ENCODE data around the gene NOTCH3. TPM values are rescaled to one million over a fixed set of nuclear protein-coding genes. Genes with fewer than 3 reads are reported as not detected.

The NOTCH3 gene
- total and polyA plus RNA-seq, 2 of the 8 experiments (the other 6 are each of a cell fraction or from before 2014, with no cell fraction given), result 37.5 to 107 TPM

DNA sequence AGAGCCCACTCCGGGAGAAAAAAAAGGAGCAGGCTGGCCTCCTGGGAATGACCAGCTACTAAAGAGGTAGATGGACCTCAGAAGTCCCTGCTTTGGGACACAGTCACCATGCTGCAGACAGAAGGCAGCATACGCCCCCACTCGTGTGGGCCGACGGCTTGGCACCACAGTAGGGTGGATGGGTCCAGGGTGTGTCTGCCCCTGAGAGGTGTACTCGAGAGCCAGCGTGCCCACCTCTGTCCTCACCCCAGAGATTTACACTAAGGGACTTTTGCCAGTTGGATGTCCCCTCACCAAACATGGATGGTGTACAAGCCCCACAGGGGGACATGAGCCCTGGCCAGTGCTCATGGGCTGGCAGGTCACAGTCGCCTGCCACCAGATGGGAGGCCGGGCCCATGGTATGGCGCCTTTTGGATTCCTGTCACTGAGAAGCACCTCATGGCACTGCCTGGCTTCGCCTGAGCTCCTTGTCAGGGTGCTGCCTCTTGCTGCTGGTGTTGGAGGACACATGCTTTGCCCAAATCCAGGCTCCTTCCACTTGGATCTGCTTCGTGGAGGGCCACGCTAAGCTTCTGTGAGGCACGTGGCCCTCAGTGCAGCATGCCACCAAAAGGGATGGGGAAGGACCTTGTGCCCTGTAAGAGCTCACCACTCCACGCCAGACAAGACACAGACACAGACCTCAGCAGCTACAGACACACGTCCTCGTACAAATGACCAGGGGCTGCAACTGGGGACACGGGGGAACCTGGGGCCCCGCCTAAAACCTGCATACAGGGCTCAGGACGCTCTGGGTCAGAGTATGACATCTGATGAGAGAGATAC, 44.8 kb upstream of the NOTCH3 start:
- H2BK5ac ChIP-seq (ENCODE audit: low read depth, low read length), result no peak overlapping the region
- H3K23ac ChIP-seq (ENCODE audit: insufficient read length), result no peak overlapping the region
- H3K9ac ChIP-seq (replicated peaks in 1 of 4; ENCODE audit: extremely low read depth in 1 of 4, low read depth in 3 of 4, low read length in 3 of 4), result no peak overlapping the region; a peak in 1 of 7 replicates
- peaks cover 0 to under 1% (median 0%) of the 10 kb centered on the region in 4 experiments; a peak in 2 of 7 replicates for H3K4me1 ChIP-seq (replicated peaks in 1 of 4; ENCODE audit: control insufficient read depth in 3 of 4, insufficient read depth in 4 of 4, low read length in 3 of 4)
- H3K79me1 ChIP-seq (ENCODE audit: low read depth, low read length), result peaks cover 20% of the 10 kb centered on the region
- CTCF ChIA-PET (ENCODE audit: partially characterized antibody), result interaction anchor here (1.2 to 1.4 kb wide), 3 partner anchors 11 to 68 kb away, joined by 3 to 4 read pairs (median 4); partner anchors contain the start of gene EPHX3
- no peaks in the 10 kb centered on the region for H3K9me3 ChIP-seq (ENCODE audit: insufficient read depth in 2 of 2, low read depth in 1 of 2, low read length in 1 of 2)
- no peak overlapping the region for H3K4me2 ChIP-seq (ENCODE audit: insufficient read depth in 1 of 2, low read depth in 2 of 2, low read length in 2 of 2)
- H3K18ac ChIP-seq (ENCODE audit: extremely low read depth, low read length), result no peak overlapping the region
- peaks cover 0 to 5% of the 10 kb centered on the region in 2 experiments; a peak in 2 of 4 replicates for H3K79me2 ChIP-seq (ENCODE audit: control insufficient read depth in 1 of 2, insufficient read depth in 2 of 2, low read length in 2 of 2)
- peaks cover 15 to 50% (median 30%) of the 10 kb centered on the region in 4 experiments for H3K36me3 ChIP-seq (ENCODE audit: control insufficient read depth in 2 of 4, insufficient read depth in 4 of 4, low read length in 3 of 4)
- H2AK5ac ChIP-seq (ENCODE audit: low read depth, low read length), result no peak overlapping the region
- H2AFZ ChIP-seq (ENCODE audit: low read length), result no peak overlapping the region
- H2BK15ac ChIP-seq (ENCODE audit: low read length), result no peak overlapping the region
- H3K23me2 ChIP-seq (ENCODE audit: low read depth, low read length), result no peaks in the 10 kb centered on the region
- no peak overlapping the region for H3K56ac ChIP-seq (replicated peaks; ENCODE audit: insufficient read length, low read depth, low read length)
- H3K14ac ChIP-seq (ENCODE audit: insufficient read length), result no peak overlapping the region
- H3K27ac ChIP-seq (ENCODE audit: low read depth, low read length), result no peak overlapping the region; the same call in 1 of the 2 replicates
- no peak for DNase-seq (ENCODE audit: low read depth in 1 of 2, low spot score in 2 of 2)
- H2BK12ac ChIP-seq (ENCODE audit: low read depth, low read length), result no peak overlapping the region
- H3K4me3 ChIP-seq (ENCODE audit: extremely low read depth in 1 of 4, insufficient read depth in 2 of 4, low read depth in 3 of 4, low read length in 4 of 4), result no peak overlapping the region
- POLR2A ChIA-PET (ENCODE audit: partially characterized antibody), result interaction anchor here (1.2 kb wide), 2 partner anchors 13 to 79 kb away, joined by 3 read pairs; no protein-coding TSS in a partner anchor
- no peak overlapping the region for H2BK120ac ChIP-seq (replicated peaks; ENCODE audit: low read depth, low read length)
- H3K27me3 ChIP-seq (replicated peaks in 1 of 4; ENCODE audit: control insufficient read depth in 3 of 4, extremely low read depth in 1 of 4, insufficient read depth in 3 of 4, low read length in 3 of 4), result no peaks in the 10 kb centered on the region
- H4K8ac ChIP-seq (ENCODE audit: extremely low read depth, insufficient read depth, low read length), result no peak overlapping the region; the same call in none of the 2 replicates
- peaks cover 23 to 25% of the 10 kb centered on the region in 2 experiments for H4K20me1 ChIP-seq (replicated peaks in 1 of 2; ENCODE audit: control insufficient read depth in 1 of 2, insufficient read depth in 2 of 2, low read length in 2 of 2)
- H3K4ac ChIP-seq (replicated peaks; ENCODE audit: insufficient read length, low read depth, low read length), result no peak overlapping the region
- no peak overlapping the region for H4K5ac ChIP-seq (ENCODE audit: insufficient read length, low read depth, low read length)
- WGBS, 2 experiments (ENCODE audit: extremely low coverage in 1 of 2, insufficient coverage in 1 of 2, insufficient read length in 1 of 2, insufficient replicate concordance in 2 of 2, low coverage in 1 of 2, low lambda C conversion rate in 2 of 2, missing lambda C conversion rate in 1 of 2), result 92% methylated on average over 20 of the region's 20 CpGs; no CpG with 5 or more reads in 1 of the 2 experiments
- H4K91ac ChIP-seq (replicated peaks; ENCODE audit: insufficient read length, low read length), result no peak overlapping the region
- H2BK20ac ChIP-seq (ENCODE audit: low read length), result no peak overlapping the region
- no peak for FAIRE-seq
- TF ChIP-seq TBP (IDR thresholded peaks at IDR 0.05; ENCODE audit: low read depth, low read length), result no peak
- TF ChIP-seq RNF2 (IDR thresholded peaks at IDR 0.05; ENCODE audit: borderline replicate concordance, low read depth, low read length, missing control alignments, poor library complexity, severe bottlenecking), result no peak
- TF ChIP-seq SP1 (IDR thresholded peaks at IDR 0.05; ENCODE audit: low read depth, low read length), result no peak

Data from H1 (cell line).